ENCODE data around the gene NEMP2. TPM values are rescaled to one million over a fixed set of nuclear protein-coding genes. Genes with fewer than 3 reads are reported as not detected.

Gene NEMP2
- total RNA-seq, 1 donor from 2014 or later = 8.3 TPM

DNA sequence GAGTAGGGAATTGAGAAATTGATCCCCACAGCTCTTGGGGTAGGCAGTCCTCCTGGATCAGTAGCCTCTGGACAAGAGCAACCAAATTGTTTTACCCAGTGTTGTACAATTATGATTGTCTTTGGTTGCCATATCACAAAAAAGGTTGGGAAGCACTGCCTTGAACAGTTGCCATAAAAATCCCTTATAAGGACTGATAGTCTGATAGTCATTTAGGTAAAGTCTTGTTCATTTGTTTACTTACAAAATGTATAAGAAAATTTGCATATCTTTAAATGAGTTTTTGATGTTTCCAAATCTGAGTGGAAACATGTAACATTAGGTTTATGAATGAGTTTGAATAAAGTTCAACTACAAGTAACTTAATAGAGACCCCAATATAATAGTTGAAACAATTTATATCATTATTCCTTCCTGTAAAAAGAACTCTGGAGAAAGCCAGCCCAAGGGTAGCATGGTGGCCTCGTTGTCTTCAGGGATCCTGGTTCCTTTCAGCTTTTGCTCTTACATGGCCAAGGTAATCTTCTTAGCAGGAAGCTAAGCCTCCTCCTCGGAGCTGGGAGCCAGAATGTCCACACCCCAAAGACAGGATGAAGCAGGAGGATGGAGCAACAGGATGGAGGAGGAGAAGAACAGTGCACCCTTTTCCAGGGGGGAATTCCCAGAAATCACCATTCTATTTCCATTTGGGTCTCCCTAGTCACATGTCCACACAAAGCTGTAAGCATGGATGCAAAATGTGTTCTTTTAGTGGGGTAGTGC, 35.7 kb upstream of the NEMP2 start:
- Mint-ChIP-seq H3K9me3 (ENCODE audit: unreplicated experiment) (no peaks in the 10 kb centered on the region), H3K4me1 (ENCODE audit: unreplicated experiment) (no peaks in the 10 kb centered on the region), H3K36me3 (ENCODE audit: low read depth, unreplicated experiment) (peaks cover 6% of the 10 kb centered on the region), H3K27ac (ENCODE audit: unreplicated experiment) (no peak overlapping the region), H3K27me3 (ENCODE audit: unreplicated experiment) (peaks cover 2% of the 10 kb centered on the region), H3K4me3 (ENCODE audit: unreplicated experiment) (no peak overlapping the region)
- TF ChIP-seq, protein P1, sequence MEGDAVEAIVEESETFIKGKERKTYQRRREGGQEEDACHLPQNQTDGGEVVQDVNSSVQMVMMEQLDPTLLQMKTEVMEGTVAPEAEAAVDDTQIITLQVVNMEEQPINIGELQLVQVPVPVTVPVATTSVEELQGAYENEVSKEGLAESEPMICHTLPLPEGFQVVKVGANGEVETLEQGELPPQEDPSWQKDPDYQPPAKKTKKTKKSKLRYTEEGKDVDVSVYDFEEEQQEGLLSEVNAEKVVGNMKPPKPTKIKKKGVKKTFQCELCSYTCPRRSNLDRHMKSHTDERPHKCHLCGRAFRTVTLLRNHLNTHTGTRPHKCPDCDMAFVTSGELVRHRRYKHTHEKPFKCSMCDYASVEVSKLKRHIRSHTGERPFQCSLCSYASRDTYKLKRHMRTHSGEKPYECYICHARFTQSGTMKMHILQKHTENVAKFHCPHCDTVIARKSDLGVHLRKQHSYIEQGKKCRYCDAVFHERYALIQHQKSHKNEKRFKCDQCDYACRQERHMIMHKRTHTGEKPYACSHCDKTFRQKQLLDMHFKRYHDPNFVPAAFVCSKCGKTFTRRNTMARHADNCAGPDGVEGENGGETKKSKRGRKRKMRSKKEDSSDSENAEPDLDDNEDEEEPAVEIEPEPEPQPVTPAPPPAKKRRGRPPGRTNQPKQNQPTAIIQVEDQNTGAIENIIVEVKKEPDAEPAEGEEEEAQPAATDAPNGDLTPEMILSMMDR (IDR thresholded peaks at IDR 0.05; ENCODE audit: unreplicated experiment) = no peak
- no peak for DNase-seq (ENCODE audit: low spot score)

DNA sequence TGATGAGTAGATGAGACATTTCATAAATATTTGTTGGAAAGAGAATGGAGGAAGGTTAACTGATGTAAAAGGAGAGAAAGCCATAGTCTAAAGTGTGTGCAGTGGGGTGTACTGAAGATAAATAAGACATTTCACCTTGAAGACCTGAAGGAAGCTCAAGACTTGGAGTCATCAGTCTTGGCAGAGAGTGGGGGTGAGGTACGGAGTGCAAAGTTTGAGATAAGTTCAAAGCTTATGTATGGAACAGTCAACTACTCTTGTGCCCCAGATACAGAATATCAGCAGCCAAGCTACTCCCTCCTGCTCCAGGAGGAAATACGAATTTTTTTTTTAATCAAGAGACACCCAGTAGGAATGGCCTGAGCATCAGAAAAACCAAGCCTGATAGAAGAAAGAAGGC, 30.3 kb upstream of the NEMP2 start:
- peaks cover 2% of the 10 kb centered on the region for H3K4me1 Mint-ChIP-seq (ENCODE audit: unreplicated experiment)
- no peak for DNase-seq (ENCODE audit: low spot score)
- no peaks in the 10 kb centered on the region for H3K27me3 Mint-ChIP-seq (ENCODE audit: unreplicated experiment)
- no peaks in the 10 kb centered on the region for H3K9me3 Mint-ChIP-seq (ENCODE audit: unreplicated experiment)
- TF ChIP-seq, protein P1 (IDR thresholded peaks at IDR 0.05; ENCODE audit: unreplicated experiment) = no peak
- H3K4me3 Mint-ChIP-seq (ENCODE audit: unreplicated experiment) = no peak overlapping the region
- no peak overlapping the region for H3K27ac Mint-ChIP-seq (ENCODE audit: unreplicated experiment)
- peaks cover 6% of the 10 kb centered on the region for H3K36me3 Mint-ChIP-seq (ENCODE audit: low read depth, unreplicated experiment)

DNA sequence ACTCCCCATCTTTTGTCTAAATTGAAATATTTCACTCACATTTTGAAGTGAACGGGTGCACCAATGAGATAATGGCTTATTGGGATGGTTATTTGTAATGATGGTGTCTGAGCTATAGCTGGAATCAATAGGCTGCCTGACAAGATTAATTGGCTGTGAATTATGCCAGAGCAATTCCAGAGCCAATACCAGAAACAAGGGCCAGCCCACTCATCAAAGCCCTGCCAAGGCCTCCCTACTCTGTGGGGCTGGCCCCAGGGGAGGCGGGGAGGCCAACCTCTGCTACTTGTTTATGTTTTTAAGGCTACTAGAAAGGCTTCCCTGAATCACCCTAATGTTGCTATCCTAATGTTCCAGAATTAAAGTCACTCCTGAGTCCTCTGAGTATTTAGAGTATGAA, 29.1 kb upstream of the NEMP2 start:
- Mint-ChIP-seq H3K4me3 (ENCODE audit: unreplicated experiment) (no peak overlapping the region), H3K9me3 (ENCODE audit: unreplicated experiment) (no peaks in the 10 kb centered on the region), H3K27ac (ENCODE audit: unreplicated experiment) (no peak overlapping the region), H3K27me3 (ENCODE audit: unreplicated experiment) (peaks cover 1% of the 10 kb centered on the region), H3K4me1 (ENCODE audit: unreplicated experiment) (peaks cover 2% of the 10 kb centered on the region), H3K36me3 (ENCODE audit: low read depth, unreplicated experiment) (peaks cover 6% of the 10 kb centered on the region)
- DNase-seq (ENCODE audit: low spot score) = no peak
- TF ChIP-seq, protein P1 (IDR thresholded peaks at IDR 0.05; ENCODE audit: unreplicated experiment) = no peak

DNA sequence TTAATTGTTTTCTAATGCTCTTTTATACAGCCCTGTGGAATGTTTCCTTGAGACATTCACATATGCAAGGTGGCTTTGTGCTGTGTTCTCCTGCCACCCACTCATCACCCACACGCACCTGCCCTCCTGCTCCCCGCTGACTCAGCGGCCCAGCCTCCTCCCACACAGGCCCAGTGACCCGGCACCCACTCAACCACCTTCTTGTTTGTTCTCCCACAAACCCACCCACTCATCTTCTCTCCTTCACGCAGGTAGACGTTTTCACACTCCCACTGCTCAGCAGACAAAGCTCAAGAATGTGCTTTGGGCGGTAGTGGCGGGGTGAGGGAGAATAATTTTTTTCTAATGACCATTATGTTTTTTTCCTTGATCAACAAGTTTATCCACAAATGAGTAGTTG, 28.6 kb upstream of the NEMP2 start:
- Mint-ChIP-seq H3K36me3 (ENCODE audit: low read depth, unreplicated experiment) (peaks cover 6% of the 10 kb centered on the region), H3K4me3 (ENCODE audit: unreplicated experiment) (no peak overlapping the region), H3K9me3 (ENCODE audit: unreplicated experiment) (no peaks in the 10 kb centered on the region), H3K27ac (ENCODE audit: unreplicated experiment) (no peak overlapping the region), H3K27me3 (ENCODE audit: unreplicated experiment) (peaks cover 1% of the 10 kb centered on the region), H3K4me1 (ENCODE audit: unreplicated experiment) (peaks cover 2% of the 10 kb centered on the region)
- DNase-seq (ENCODE audit: low spot score) = no peak
- TF ChIP-seq, protein P1 (IDR thresholded peaks at IDR 0.05; ENCODE audit: unreplicated experiment) = no peak

DNA sequence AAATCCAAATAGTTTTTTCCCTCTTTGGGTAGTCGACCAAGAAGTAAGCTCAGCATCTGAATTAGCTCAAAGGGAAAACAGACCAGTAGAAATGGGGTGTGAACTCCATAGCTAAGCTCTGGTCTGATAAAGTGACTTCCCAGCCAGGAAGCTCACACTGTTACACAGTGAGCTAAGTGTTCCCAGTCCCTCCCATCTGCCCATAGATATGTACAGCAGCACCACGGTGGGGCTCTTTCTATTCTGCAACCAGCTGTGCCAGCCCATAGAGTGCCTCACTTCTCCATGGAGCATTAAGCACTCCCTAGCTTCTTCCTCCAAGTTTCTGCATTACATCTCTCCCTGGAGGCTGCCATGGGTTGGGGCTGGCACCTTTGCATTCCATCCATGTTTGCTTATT, 27.6 kb upstream of the NEMP2 start:
- Mint-ChIP-seq H3K27ac (ENCODE audit: unreplicated experiment) (no peak overlapping the region), H3K9me3 (ENCODE audit: unreplicated experiment) (no peaks in the 10 kb centered on the region), H3K36me3 (ENCODE audit: low read depth, unreplicated experiment) (peaks cover 6% of the 10 kb centered on the region), H3K27me3 (ENCODE audit: unreplicated experiment) (peaks cover 1% of the 10 kb centered on the region), H3K4me3 (ENCODE audit: unreplicated experiment) (no peak overlapping the region), H3K4me1 (ENCODE audit: unreplicated experiment) (peaks cover 2% of the 10 kb centered on the region)
- no peak for DNase-seq (ENCODE audit: low spot score)
- TF ChIP-seq, protein P1 (IDR thresholded peaks at IDR 0.05; ENCODE audit: unreplicated experiment) = no peak

Data from endothelial cell (in vitro differentiated cells).